Renal cortex interstitium (tissue), 15 donors: Measurements from ENCODE around the gene FBXO5. TPM values are rescaled to one million over a fixed set of nuclear protein-coding genes. Genes with fewer than 3 reads are reported as not detected.

Experiments
- DNase-seq, 11 donors: peaks; one replicate each; pipeline ENCODE4 v3.0.0-alpha.2; 2013; ENCODE audit warnings: low read depth in 9 of 11, low spot score in 4 of 11; ENCODE audit errors: extremely low read depth in 1 of 11
- long read RNA-seq, 16 experiments: transcript quantifications; one replicate each; lab custom pipeline, GENCODE V29; 2026
- polyA plus RNA-seq, 3 donors: library from polyadenylated mRNA; unstranded; fragments of 120-200 nt; gene quantifications; one replicate each; pipeline ENCODE4 v1.2.1, GENCODE V29; 2013; ENCODE audit not compliant: insufficient read length in 3 of 3

FBXO5 gene
- 10 to 100 TPM; 27.6 to 39.5 (median 35.9) TPM for polyA plus RNA-seq
- long read RNA-seq, donor 1, partial matches to known transcripts: 17 of 19 reads
- long read RNA-seq, donor 1, other reads (novel, unspliced or antisense): 0 of 19 reads
- long read RNA-seq, donor 2, transcript FBXO5-202 (5 exons, 2,221 nt): major isoform, 5 of 7 reads
- long read RNA-seq, donor 2, partial matches to known transcripts: 0 of 7 reads
- long read RNA-seq, donor 2, other reads (novel, unspliced or antisense): 0 of 7 reads
- long read RNA-seq, donor 3, transcript FBXO5-202 (5 exons, 2,221 nt): major isoform, 5 of 12 reads
- long read RNA-seq, donor 3, transcript FBXO5-201 (5 exons, 2,037 nt): major isoform, 5 of 12 reads
- long read RNA-seq, donor 3, partial matches to known transcripts: 0 of 12 reads
- long read RNA-seq, donor 3, other reads (novel, unspliced or antisense): 0 of 12 reads
- long read RNA-seq, donor 4, transcript FBXO5-202 (5 exons, 2,221 nt): major isoform, 6 of 12 reads
- long read RNA-seq, donor 4, transcript FBXO5-201 (5 exons, 2,037 nt): minor isoform, 5 of 12 reads
- long read RNA-seq, donor 4, partial matches to known transcripts: 0 of 12 reads
- long read RNA-seq, donor 4, other reads (novel, unspliced or antisense): 0 of 12 reads
- long read RNA-seq, donor 5: 0 reads
- long read RNA-seq, donor 6, transcript FBXO5-202 (5 exons, 2,221 nt): major isoform, 5 of 10 reads
- long read RNA-seq, donor 6, partial matches to known transcripts: 0 of 10 reads
- long read RNA-seq, donor 6, other reads (novel, unspliced or antisense): 0 of 10 reads
- long read RNA-seq, donor 7, transcript FBXO5-201 (5 exons, 2,037 nt): major isoform, 7 of 19 reads
- long read RNA-seq, donor 7, transcript FBXO5-202 (5 exons, 2,221 nt): minor isoform, 6 of 19 reads
- long read RNA-seq, donor 7, partial matches to known transcripts: 6 of 19 reads
- long read RNA-seq, donor 7, other reads (novel, unspliced or antisense): 0 of 19 reads
- long read RNA-seq, donor 8: 0 reads
- long read RNA-seq, donor 9, transcript FBXO5-201 (5 exons, 2,037 nt): major isoform, 5 of 10 reads
- long read RNA-seq, donor 9, partial matches to known transcripts: 0 of 10 reads
- long read RNA-seq, donor 9, other reads (novel, unspliced or antisense): 0 of 10 reads
- long read RNA-seq, donor 10, partial matches to known transcripts: 5 of 10 reads
- long read RNA-seq, donor 10, other reads (novel, unspliced or antisense): 0 of 10 reads
- long read RNA-seq, donor 11, transcript FBXO5-202 (5 exons, 2,221 nt): major isoform, 5 of 13 reads
- long read RNA-seq, donor 11, partial matches to known transcripts: 5 of 13 reads
- long read RNA-seq, donor 11, other reads (novel, unspliced or antisense): 0 of 13 reads
- long read RNA-seq, donor 12, partial matches to known transcripts: 0 of 3 reads
- long read RNA-seq, donor 12, other reads (novel, unspliced or antisense): 0 of 3 reads
- long read RNA-seq, donor 13: 0 reads
- long read RNA-seq, donor 14, transcript FBXO5-202 (5 exons, 2,221 nt): major isoform, 7 of 10 reads
- long read RNA-seq, donor 14, partial matches to known transcripts: 0 of 10 reads
- long read RNA-seq, donor 14, other reads (novel, unspliced or antisense): 0 of 10 reads
- long read RNA-seq, donor 15, transcript FBXO5-201 (5 exons, 2,037 nt): major isoform, 5 of 6 reads
- long read RNA-seq, donor 15, partial matches to known transcripts: 0 of 6 reads
- long read RNA-seq, donor 15, other reads (novel, unspliced or antisense): 0 of 6 reads
- long read RNA-seq, donor 16, transcript FBXO5-202 (5 exons, 2,221 nt): major isoform, 15 of 61 reads
- long read RNA-seq, donor 16, transcript FBXO5-203 (2 exons, 2,610 nt): minor isoform, 5 of 61 reads
- long read RNA-seq, donor 16, transcript FBXO5-201 (5 exons, 2,037 nt): minor isoform, 10 of 61 reads
- long read RNA-seq, donor 16, partial matches to known transcripts: 31 of 61 reads
- long read RNA-seq, donor 16, other reads (novel, unspliced or antisense): 0 of 61 reads

- DNase-seq: peak; percentile 84 to 96 (median 95)
Observed at GRCh38 chr6:152982904-152983636, at the start of gene FBXO5. TSS of gene FBXO5 (minus strand) at chr6:152983041. CDS start at chr6:152982959, 82 bp downstream.

- DNase-seq: peak in 3 of 11 donors; percentile 12 to 31 (median 28)
Observed at GRCh38 chr6:153032255-153032882, 49.5 kb upstream of the FBXO5 start.

GRCh38 chr6:153031335-153031955, 48.6 kb upstream of the FBXO5 start:
- DNase-seq: no peak

GRCh38 chr6:153028963-153029362, 46.1 kb upstream of the FBXO5 start:
- DNase-seq: no peak

GRCh38 chr6:153028286-153028685, 45.4 kb upstream of the FBXO5 start:
- DNase-seq: no peak

- DNase-seq: no peak
Observed at GRCh38 chr6:153027480-153027879, 44.6 kb upstream of the FBXO5 start.

GRCh38 chr6:153024709-153025017, 41.8 kb upstream of the FBXO5 start:
- DNase-seq: no peak

GRCh38 chr6:153023977-153024708, 41.3 kb upstream of the FBXO5 start:
- peak in 4 of 11 donors; percentile 29 to 49 (median 34) for DNase-seq

GRCh38 chr6:153018355-153018754, 35.5 kb upstream of the FBXO5 start:
- no peak for DNase-seq

GRCh38 chr6:153016846-153017245, 34.0 kb upstream of the FBXO5 start:
- DNase-seq: no peak

GRCh38 chr6:153015094-153015640, 32.3 kb upstream of the FBXO5 start:
- no peak for DNase-seq

GRCh38 chr6:153013438-153013837, 30.6 kb upstream of the FBXO5 start:
- DNase-seq: peak in 1 of 11 donors; percentile 19

- no peak for DNase-seq
Observed at GRCh38 chr6:153012856-153013255, 30.0 kb upstream of the FBXO5 start.

- no peak for DNase-seq
Observed at GRCh38 chr6:153003366-153003690, 20.5 kb upstream of the FBXO5 start.

- DNase-seq: peak; percentile 85 to 97 (median 93)
Observed at GRCh38 chr6:153002613-153003365, 19.9 kb upstream of the FBXO5 start, which contains the start of gene MTRF1L. TSS of gene MTRF1L (minus strand) at chr6:153002709. CDS start at chr6:153002685, 24 bp downstream.
